COLO668 (cell line): ENCODE data around the gene BAIAP3.

ENCODE experiments used
- DNase-seq: peaks from one replicate; lab custom pipeline; 2025; ENCODE audit not compliant: unreplicated experiment; lab: John Stamatoyannopoulos, UW

BAIAP3 gene

GRCh38 chr16:1299868-1300203 is 33.6 kb upstream of the BAIAP3 start:
- DNase-seq: no peak

- DNase-seq: peak; percentile 54
These were observed 32.6 kb upstream of the BAIAP3 start for GRCh38 chr16:1300664-1301476.

- DNase-seq: no peak
These were observed 31.9 kb upstream of the BAIAP3 start for GRCh38 chr16:1301562-1301961.

GRCh38 chr16:1305823-1306222 is 27.6 kb upstream of the BAIAP3 start:
- no peak for DNase-seq

GRCh38 chr16:1306334-1306733 is 27.1 kb upstream of the BAIAP3 start:
- DNase-seq: no peak

GRCh38 chr16:1308036-1308976 is 25.1 kb upstream of the BAIAP3 start:
- no peak for DNase-seq

- DNase-seq: peak; percentile 96
These were observed 24.2 kb upstream of the BAIAP3 start, which contains the start of gene UBE2I for GRCh38 chr16:1308977-1309885. UBE2I (plus strand) TSS chr16:1309636; CDS start chr16:1314031, 4,395 bp downstream.

- DNase-seq: peak; percentile 53
These were observed 23.3 kb upstream of the BAIAP3 start for GRCh38 chr16:1309888-1310831.

GRCh38 chr16:1310832-1311200 is 22.6 kb upstream of the BAIAP3 start:
- DNase-seq: peak; percentile 32

GRCh38 chr16:1311212-1311737 is 22.2 kb upstream of the BAIAP3 start:
- DNase-seq: no peak

- DNase-seq: peak; percentile 26
These were observed 21.5 kb upstream of the BAIAP3 start for GRCh38 chr16:1311738-1312466.

GRCh38 chr16:1312467-1312816 is 21.0 kb upstream of the BAIAP3 start:
- DNase-seq: no peak

GRCh38 chr16:1312903-1313302 is 20.5 kb upstream of the BAIAP3 start:
- DNase-seq: no peak

- DNase-seq: no peak
These were observed 19.6 kb upstream of the BAIAP3 start for GRCh38 chr16:1313721-1314369.

GRCh38 chr16:1314399-1315068 is 18.9 kb upstream of the BAIAP3 start:
- no peak for DNase-seq

- DNase-seq: no peak
These were observed 18.1 kb upstream of the BAIAP3 start for GRCh38 chr16:1315081-1316032.

GRCh38 chr16:1316033-1316405 is 17.4 kb upstream of the BAIAP3 start:
- no peak for DNase-seq
